ENCODE data around the gene SLC9A3. TPM values are rescaled to one million over a fixed set of nuclear protein-coding genes. Genes with fewer than 3 reads are reported as not detected.

Gene SLC9A3
- total RNA-seq, 6 donors from 2014 or later: 1.0 to 4.1 (median 1.9) TPM

GRCh38 chr5:520850-521226, 3.4 kb downstream of the SLC9A3 start:
- Histone ChIP-seq H3K27me3 (peaks cover 0 to 43% (median 18%) of the 10 kb centered on the region in 4 donors), H3K9me3 (no peaks in the 10 kb centered on the region), H3K27ac (no peak overlapping the region), H3K4me1 (peaks cover 11 to 27% (median 17%) of the 10 kb centered on the region in 4 donors), H3K4me3 (no peak overlapping the region), H3K36me3 (no peaks in the 10 kb centered on the region)
- WGBS, 2 donors: 63 to 82% methylated on average over 9 of the region's 9 CpGs
- TF ChIP-seq POLR2A (IDR thresholded peaks at IDR 0.05) (no peak), POLR2AphosphoS5 (IDR thresholded peaks at IDR 0.05) (no peak), CTCF (IDR thresholded peaks at IDR 0.05) (no peak), EP300 (IDR thresholded peaks at IDR 0.05) (no peak)
- ATAC-seq (ENCODE audit: low FRiP score in 2 of 2) (no peak), DNase-seq (peak in 1 of 2 donors; percentile 63)

- H3K27ac ChIP-seq: no peak overlapping the region
- H3K36me3 ChIP-seq: no peaks in the 10 kb centered on the region
- ATAC-seq (ENCODE audit: low FRiP score in 2 of 2) (no peak), DNase-seq (no peak)
- H3K27me3 ChIP-seq: peaks cover 0 to 39% (median 15%) of the 10 kb centered on the region in 4 donors
- H3K4me3 ChIP-seq: no peak overlapping the region
- TF ChIP-seq CTCF (IDR thresholded peaks at IDR 0.05) (no peak), POLR2AphosphoS5 (IDR thresholded peaks at IDR 0.05) (no peak), EP300 (IDR thresholded peaks at IDR 0.05) (no peak), POLR2A (IDR thresholded peaks at IDR 0.05) (no peak)
- no peaks in the 10 kb centered on the region for H3K9me3 ChIP-seq
- 78 to 82% methylated on average over 14 to 20 of the region's 20 CpGs for WGBS, 2 donors
- H3K4me1 ChIP-seq: peaks cover 11 to 27% (median 17%) of the 10 kb centered on the region in 4 donors
Observed at GRCh38 chr5:520196-520849, 3.9 kb downstream of the SLC9A3 start.

- DNase-seq (peak in 1 of 2 donors; percentile 55), ATAC-seq (ENCODE audit: low FRiP score in 2 of 2) (no peak)
- H3K27me3 ChIP-seq: peaks cover 0 to 23% (median 7%) of the 10 kb centered on the region in 4 donors
- H3K9me3 ChIP-seq: no peaks in the 10 kb centered on the region
- no peaks in the 10 kb centered on the region for H3K36me3 ChIP-seq
- H3K4me3 ChIP-seq: no peak overlapping the region
- H3K27ac ChIP-seq: no peak overlapping the region
- 75 to 79% methylated on average over 10 of the region's 10 CpGs for WGBS, 2 donors
- no peak for TF ChIP-seq POLR2AphosphoS5 (IDR thresholded peaks at IDR 0.05)
- TF ChIP-seq POLR2A (IDR thresholded peaks at IDR 0.05): no peak
- TF ChIP-seq CTCF (IDR thresholded peaks at IDR 0.05): no peak
- no peak for TF ChIP-seq EP300 (IDR thresholded peaks at IDR 0.05)
- H3K4me1 ChIP-seq: peaks cover 6 to 11% (median 10%) of the 10 kb centered on the region in 4 donors
Observed at GRCh38 chr5:518721-519120, 5.5 kb downstream of the SLC9A3 start.

GRCh38 chr5:517535-518100, 6.6 kb downstream of the SLC9A3 start:
- Histone ChIP-seq H3K4me3 (no peak overlapping the region), H3K36me3 (no peaks in the 10 kb centered on the region), H3K27me3 (peaks cover 0 to 12% (median 3%) of the 10 kb centered on the region in 4 donors), H3K27ac (no peak overlapping the region), H3K4me1 (peaks cover 0 to under 1% (median under 1%) of the 10 kb centered on the region in 4 donors), H3K9me3 (no peaks in the 10 kb centered on the region)
- 88 to 89% methylated on average over 5 of the region's 5 CpGs for WGBS, 2 donors
- ATAC-seq (ENCODE audit: low FRiP score in 2 of 2) (no peak), DNase-seq (no peak)
- TF ChIP-seq EP300 (IDR thresholded peaks at IDR 0.05) (no peak), POLR2A (IDR thresholded peaks at IDR 0.05) (no peak), POLR2AphosphoS5 (IDR thresholded peaks at IDR 0.05) (no peak), CTCF (IDR thresholded peaks at IDR 0.05) (no peak)
